ENCODE results near the gene PPP4R4. TPM values are rescaled to one million over a fixed set of nuclear protein-coding genes. Genes with fewer than 3 reads are reported as not detected.

PPP4R4 gene
- total RNA-seq, 2 donors from 2014 or later: 0.27 to 8.9 TPM

GRCh38 chr14:94285158-94285557 is 111.0 kb downstream of the PPP4R4 start:
- H3K27ac ChIP-seq: no peak overlapping the region
- H3K4me1 ChIP-seq (ENCODE audit: control insufficient read depth in 1 of 2, low read depth in 2 of 2): no peaks in the 10 kb centered on the region
- DNase-seq (ENCODE audit: low spot score): no peak
- H3K9me3 ChIP-seq: no peaks in the 10 kb centered on the region
- no peak overlapping the region for H3K4me3 ChIP-seq
- no peak for TF ChIP-seq CTCF (IDR thresholded peaks at IDR 0.05)
- H3K27me3 ChIP-seq (replicated peaks; ENCODE audit: insufficient read depth): no peaks in the 10 kb centered on the region
- no peak for ATAC-seq (ENCODE audit: insufficient number of reproducible peaks, low FRiP score, low read depth)
- no peaks in the 10 kb centered on the region for H3K36me3 ChIP-seq

- no peaks in the 10 kb centered on the region for H3K36me3 ChIP-seq
- no peaks in the 10 kb centered on the region for H3K4me1 ChIP-seq (ENCODE audit: control insufficient read depth in 1 of 2, low read depth in 2 of 2)
- no peak for TF ChIP-seq CTCF (IDR thresholded peaks at IDR 0.05)
- no peak overlapping the region for H3K4me3 ChIP-seq
- no peak overlapping the region for H3K27ac ChIP-seq
- DNase-seq (ENCODE audit: low spot score) (no peak), ATAC-seq (ENCODE audit: insufficient number of reproducible peaks, low FRiP score, low read depth) (no peak)
- H3K9me3 ChIP-seq: no peaks in the 10 kb centered on the region
- H3K27me3 ChIP-seq (replicated peaks; ENCODE audit: insufficient read depth): no peaks in the 10 kb centered on the region
Observed at GRCh38 chr14:94288610-94289465, 114.7 kb downstream of the PPP4R4 start.

- DNase-seq (ENCODE audit: low spot score) (no peak), ATAC-seq (ENCODE audit: insufficient number of reproducible peaks, low FRiP score, low read depth) (no peak)
- H3K9me3 ChIP-seq: no peaks in the 10 kb centered on the region
- no peaks in the 10 kb centered on the region for H3K27me3 ChIP-seq (replicated peaks; ENCODE audit: insufficient read depth)
- H3K4me1 ChIP-seq (ENCODE audit: control insufficient read depth in 1 of 2, low read depth in 2 of 2): no peaks in the 10 kb centered on the region
- no peak overlapping the region for H3K4me3 ChIP-seq
- no peak for TF ChIP-seq CTCF (IDR thresholded peaks at IDR 0.05)
- no peaks in the 10 kb centered on the region for H3K36me3 ChIP-seq
- no peak overlapping the region for H3K27ac ChIP-seq
Observed at GRCh38 chr14:94290197-94290596, 116.1 kb downstream of the PPP4R4 start.

- H3K27me3 ChIP-seq (replicated peaks; ENCODE audit: insufficient read depth): no peaks in the 10 kb centered on the region
- no peaks in the 10 kb centered on the region for H3K4me1 ChIP-seq (ENCODE audit: control insufficient read depth in 1 of 2, low read depth in 2 of 2)
- TF ChIP-seq CTCF (IDR thresholded peaks at IDR 0.05): no peak
- no peaks in the 10 kb centered on the region for H3K36me3 ChIP-seq
- ATAC-seq (ENCODE audit: insufficient number of reproducible peaks, low FRiP score, low read depth) (no peak), DNase-seq (ENCODE audit: low spot score) (no peak)
- no peaks in the 10 kb centered on the region for H3K9me3 ChIP-seq
- H3K27ac ChIP-seq: no peak overlapping the region
- no peak overlapping the region for H3K4me3 ChIP-seq
Observed at GRCh38 chr14:94291159-94291905, 117.2 kb downstream of the PPP4R4 start.

- Histone ChIP-seq H3K9me3 (no peaks in the 10 kb centered on the region), H3K27me3 (replicated peaks; ENCODE audit: insufficient read depth) (no peaks in the 10 kb centered on the region), H3K27ac (no peak overlapping the region), H3K4me3 (no peak overlapping the region), H3K36me3 (no peaks in the 10 kb centered on the region), H3K4me1 (ENCODE audit: control insufficient read depth in 1 of 2, low read depth in 2 of 2) (no peaks in the 10 kb centered on the region)
- ATAC-seq (ENCODE audit: insufficient number of reproducible peaks, low FRiP score, low read depth): no peak
- TF ChIP-seq CTCF (IDR thresholded peaks at IDR 0.05): no peak
- no peak for DNase-seq (ENCODE audit: low spot score)
Observed at GRCh38 chr14:94291906-94292525, 117.9 kb downstream of the PPP4R4 start.

Measured in thoracic aorta (tissue), 2 donors.